KMS-11 (cell line): ENCODE data around the gene VPS35L.

ENCODE experiments used
- H2AFZ ChIP-seq: fragments of 200-600 bp; sonication (generic); 2 replicates; pipeline ENCODE4 v1.6.1; 2016; ENCODE audit warnings: antibody characterized with exemption, mixed run types, low read depth
- H3K27ac ChIP-seq: fragments of 200-600 bp; sonication (generic); 2 replicates; pipeline ENCODE4 v1.6.1; 2016; ENCODE audit warnings: mild to moderate bottlenecking, mixed run types
- H3K27me3 ChIP-seq: fragments of 200-600 bp; sonication (generic); 2 replicates; pipeline ENCODE4 v1.6.1; 2017; ENCODE audit warnings: mild to moderate bottlenecking, low read depth, mixed run types, moderate library complexity; ENCODE audit not compliant: insufficient read depth
- H3K36me3 ChIP-seq: fragments of 200-600 bp; sonication (generic); 2 replicates; pipeline ENCODE4 v1.6.1; 2017; ENCODE audit warnings: mild to moderate bottlenecking, mixed run types; ENCODE audit not compliant: insufficient read depth
- H3K4me1 ChIP-seq: fragments of 200-600 bp; sonication (generic); 2 replicates; pipeline ENCODE4 v1.6.1; 2016; ENCODE audit warnings: mild to moderate bottlenecking, low read depth, mixed run types; ENCODE audit not compliant: poor library complexity, severe bottlenecking
- H3K4me2 ChIP-seq: fragments of 200-600 bp; sonication (generic); 2 replicates; pipeline ENCODE4 v1.7.0; 2016; ENCODE audit warnings: mild to moderate bottlenecking, mixed run types
- H3K4me3 ChIP-seq: fragments of 200-600 bp; sonication (generic); IDR thresholded peaks from 2 replicates; pipeline ENCODE4 v1.6.1; 2017; ENCODE audit warnings: low read depth, low read length, mixed read lengths; ENCODE audit not compliant: insufficient read depth
- H3K79me2 ChIP-seq: fragments of 200-600 bp; sonication (generic); 2 replicates; pipeline ENCODE4 v1.6.1; 2016; ENCODE audit warnings: low read depth, mixed run types; ENCODE audit not compliant: insufficient read depth
- H3K9ac ChIP-seq: fragments of 200-600 bp; sonication (generic); 2 replicates; pipeline ENCODE4 v1.6.1; 2016; ENCODE audit warnings: mild to moderate bottlenecking, mixed run types
- H4K20me1 ChIP-seq: fragments of 200-600 bp; sonication (generic); 2 replicates; pipeline ENCODE4 v1.6.1; 2016; ENCODE audit warnings: mild to moderate bottlenecking, mixed run types; ENCODE audit not compliant: insufficient read depth
- TF ChIP-seq, protein P1 (sequence below): fragments of 200-600 bp; sonication (generic); conservative IDR thresholded peaks from 2 replicates; pipeline ENCODE4 v1.6.1; 2017; ENCODE audit warnings: low read depth, mild to moderate bottlenecking, antibody characterized with exemption, low read length, moderate library complexity, mixed read lengths

VPS35L gene

DNA sequence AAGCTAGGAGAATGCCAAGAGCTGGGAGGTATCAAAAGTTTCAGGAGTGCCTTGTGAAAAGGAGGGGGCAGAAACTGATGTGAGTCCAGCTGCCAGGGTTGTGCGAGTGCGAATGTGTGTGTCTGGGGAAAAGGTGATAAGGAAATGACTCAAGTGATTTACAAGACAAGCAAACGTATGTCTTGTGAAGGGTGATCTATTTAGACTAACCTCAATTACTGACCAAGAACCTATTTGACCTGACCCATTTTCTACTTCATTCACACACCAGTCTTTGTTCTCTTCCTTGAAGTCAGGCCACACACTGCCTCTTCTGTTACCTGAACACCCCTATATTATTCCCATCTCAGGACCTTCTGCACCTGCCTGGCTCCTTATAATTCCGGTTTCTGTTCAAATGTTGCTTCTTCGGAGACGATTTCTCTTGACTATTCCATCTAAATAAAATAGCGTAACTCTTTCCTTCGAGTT lies 34.6 kb upstream of the VPS35L start:
- H3K27ac ChIP-seq, result peak overlapping the region; percentile 72
- TF ChIP-seq, protein P1, sequence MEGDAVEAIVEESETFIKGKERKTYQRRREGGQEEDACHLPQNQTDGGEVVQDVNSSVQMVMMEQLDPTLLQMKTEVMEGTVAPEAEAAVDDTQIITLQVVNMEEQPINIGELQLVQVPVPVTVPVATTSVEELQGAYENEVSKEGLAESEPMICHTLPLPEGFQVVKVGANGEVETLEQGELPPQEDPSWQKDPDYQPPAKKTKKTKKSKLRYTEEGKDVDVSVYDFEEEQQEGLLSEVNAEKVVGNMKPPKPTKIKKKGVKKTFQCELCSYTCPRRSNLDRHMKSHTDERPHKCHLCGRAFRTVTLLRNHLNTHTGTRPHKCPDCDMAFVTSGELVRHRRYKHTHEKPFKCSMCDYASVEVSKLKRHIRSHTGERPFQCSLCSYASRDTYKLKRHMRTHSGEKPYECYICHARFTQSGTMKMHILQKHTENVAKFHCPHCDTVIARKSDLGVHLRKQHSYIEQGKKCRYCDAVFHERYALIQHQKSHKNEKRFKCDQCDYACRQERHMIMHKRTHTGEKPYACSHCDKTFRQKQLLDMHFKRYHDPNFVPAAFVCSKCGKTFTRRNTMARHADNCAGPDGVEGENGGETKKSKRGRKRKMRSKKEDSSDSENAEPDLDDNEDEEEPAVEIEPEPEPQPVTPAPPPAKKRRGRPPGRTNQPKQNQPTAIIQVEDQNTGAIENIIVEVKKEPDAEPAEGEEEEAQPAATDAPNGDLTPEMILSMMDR, result no peak
- H3K4me3 ChIP-seq, result peak overlapping the region; percentile 52
- H4K20me1 ChIP-seq, result no peaks in the 10 kb centered on the region
- peak overlapping the region; percentile 51 for H3K4me2 ChIP-seq
- peak overlapping the region; percentile 87 for H2AFZ ChIP-seq
- H3K27me3 ChIP-seq, result no peaks in the 10 kb centered on the region
- peaks cover 8% of the 10 kb centered on the region; the same call in 1 of the 2 replicates for H3K36me3 ChIP-seq
- H3K4me1 ChIP-seq, result peaks cover 50% of the 10 kb centered on the region
- peaks cover 31% of the 10 kb centered on the region for H3K79me2 ChIP-seq
- peak overlapping the region; percentile 76; the same call in 1 of the 2 replicates for H3K9ac ChIP-seq

DNA sequence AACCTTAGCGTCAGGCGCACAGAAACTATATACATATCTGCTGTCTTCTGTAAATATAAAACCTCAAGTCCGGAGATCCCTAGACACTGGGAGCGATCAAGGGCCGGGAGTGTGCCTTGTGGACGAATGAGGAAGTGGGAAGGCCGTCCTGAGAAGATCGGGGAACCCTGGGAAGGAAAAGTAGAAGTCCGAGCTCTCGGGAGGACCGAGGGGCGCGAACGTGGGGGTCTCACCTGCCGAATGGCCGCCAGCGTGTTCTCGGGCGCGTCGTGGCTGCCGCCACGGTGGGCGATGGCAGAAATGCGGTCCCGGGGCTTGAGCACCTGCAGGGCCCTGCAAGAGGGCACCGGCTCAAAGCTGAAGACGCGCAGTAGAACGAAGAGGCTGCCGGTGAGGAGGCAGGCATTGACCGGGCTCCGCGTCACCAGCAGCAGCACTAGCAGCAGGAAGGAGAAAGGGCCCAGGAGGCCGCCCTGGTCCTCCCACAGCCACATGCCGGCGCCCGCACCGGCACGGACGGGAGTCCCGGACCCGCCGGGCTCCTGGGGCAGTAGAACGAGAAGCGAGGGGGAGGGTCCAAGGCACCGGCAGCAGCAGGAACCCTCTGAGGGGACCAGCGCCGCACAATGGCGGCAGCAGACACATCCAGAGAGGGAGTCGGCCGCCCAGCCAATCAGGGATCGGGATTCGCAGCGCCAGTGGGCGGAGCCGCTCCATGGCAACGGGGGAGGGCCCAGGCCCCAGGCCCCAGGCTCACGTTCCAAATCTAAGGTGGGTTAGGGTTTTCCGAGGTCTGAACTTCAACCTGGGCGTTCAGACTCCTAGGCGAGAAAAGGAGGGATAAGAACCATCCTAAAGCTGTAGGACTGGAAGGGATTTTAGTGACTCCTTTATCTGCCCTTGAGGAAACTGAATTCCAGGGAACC lies 33.8 kb upstream of the VPS35L start, which contains the start of gene GDE1:
Gene GDE1, minus strand, starts transcription at position 628 of the 926 bp plus-strand sequence. Its CDS starts 134 bp downstream, at position 494.
- H3K36me3 ChIP-seq, result peaks cover 3% of the 10 kb centered on the region; the same call in 1 of the 2 replicates
- H3K79me2 ChIP-seq, result peaks cover 31% of the 10 kb centered on the region
- H3K27ac ChIP-seq, result peak within 1 kb of the TSS; percentile 72
- H3K27me3 ChIP-seq, result no peaks in the 10 kb centered on the region
- H4K20me1 ChIP-seq, result no peaks in the 10 kb centered on the region
- peak within 1 kb of the TSS; percentile 52 for H3K4me3 ChIP-seq
- TF ChIP-seq, protein P1, result peak; percentile 30; the same call in 1 of the 2 replicates
- H3K9ac ChIP-seq, result peak within 1 kb of the TSS; percentile 76
- H3K4me1 ChIP-seq, result peaks cover 54% of the 10 kb centered on the region
- peak within 1 kb of the TSS; percentile 51 for H3K4me2 ChIP-seq
- H2AFZ ChIP-seq, result peak within 1 kb of the TSS; percentile 87

DNA sequence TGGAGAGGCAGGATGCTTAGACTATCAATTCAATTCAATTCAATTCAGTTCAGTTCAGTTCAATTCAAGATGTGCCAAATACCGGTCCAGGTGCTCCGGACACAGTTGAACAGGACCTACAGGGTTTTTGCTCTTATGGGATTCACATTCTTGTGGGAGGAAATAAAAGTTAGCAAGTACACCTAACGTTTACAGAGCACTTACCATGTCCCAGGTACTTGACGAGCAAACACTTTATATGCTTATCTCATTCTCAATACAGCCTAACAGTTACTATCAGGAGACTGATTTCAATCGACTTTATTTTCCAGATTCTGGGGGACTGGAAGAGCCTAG lies 33.1 kb upstream of the VPS35L start:
- H3K4me3 ChIP-seq, result no peak overlapping the region
- H3K79me2 ChIP-seq, result peaks cover 31% of the 10 kb centered on the region
- peak overlapping the region; percentile 76; the same call in 1 of the 2 replicates for H3K9ac ChIP-seq

DNA sequence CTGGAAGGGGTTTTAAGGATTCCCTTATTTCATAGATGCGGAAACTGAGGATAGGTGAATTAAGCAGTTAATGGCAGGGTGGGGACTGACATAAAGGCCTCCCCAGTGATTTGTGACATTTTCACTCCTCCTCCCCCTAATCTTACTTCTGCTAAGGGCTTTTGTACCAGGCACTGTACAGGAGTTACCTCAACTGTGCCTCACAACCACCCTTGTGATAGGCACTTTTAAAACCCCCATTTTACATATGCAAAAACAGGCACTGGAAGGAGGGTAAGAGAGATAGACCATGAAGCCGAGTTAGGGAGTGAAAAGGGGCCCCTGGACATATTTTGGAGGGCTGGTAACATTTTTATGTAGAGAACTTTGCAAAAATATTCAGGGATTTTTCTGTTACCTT lies 32.7 kb upstream of the VPS35L start:
- peaks cover 31% of the 10 kb centered on the region for H3K79me2 ChIP-seq
- TF ChIP-seq, protein P1, result no peak
- no peaks in the 10 kb centered on the region for H3K27me3 ChIP-seq
- no peaks in the 10 kb centered on the region for H3K36me3 ChIP-seq
- H3K4me3 ChIP-seq, result no peak overlapping the region
- H2AFZ ChIP-seq, result peak overlapping the region; percentile 87
- H4K20me1 ChIP-seq, result no peaks in the 10 kb centered on the region
- no peak overlapping the region for H3K27ac ChIP-seq
- peaks cover 44% of the 10 kb centered on the region for H3K4me1 ChIP-seq
- peak overlapping the region; percentile 51; the same call in 1 of the 2 replicates for H3K4me2 ChIP-seq
- no peak overlapping the region for H3K9ac ChIP-seq

More for the DNA sequence above, 33.1 kb upstream of the VPS35L start:
- Histone ChIP-seq H3K4me2 (peak overlapping the region; percentile 51), H3K27me3 (no peaks in the 10 kb centered on the region), H4K20me1 (no peaks in the 10 kb centered on the region), H3K27ac (0 out of 2 replicates have a peak overlapping the region, but pooled peaks have one; percentile 72), H2AFZ (peak overlapping the region; percentile 87), H3K4me1 (peaks cover 48% of the 10 kb centered on the region), H3K36me3 (no peaks in the 10 kb centered on the region)
- TF ChIP-seq, protein P1, result no peak
